HK-2 (cell line): ENCODE data around the gene CD8B2.
"Not testable (repeated sequence)": the region's sequence is repeated elsewhere in the genome, so short reads cannot be mapped to it uniquely, and the experiment has no call there.

Experiments used
- DNase-seq: peaks from one replicate; pipeline ENCODE4 v3.0.0-alpha.2; 2018; ENCODE audit not compliant: unreplicated experiment

Gene CD8B2

DNA sequence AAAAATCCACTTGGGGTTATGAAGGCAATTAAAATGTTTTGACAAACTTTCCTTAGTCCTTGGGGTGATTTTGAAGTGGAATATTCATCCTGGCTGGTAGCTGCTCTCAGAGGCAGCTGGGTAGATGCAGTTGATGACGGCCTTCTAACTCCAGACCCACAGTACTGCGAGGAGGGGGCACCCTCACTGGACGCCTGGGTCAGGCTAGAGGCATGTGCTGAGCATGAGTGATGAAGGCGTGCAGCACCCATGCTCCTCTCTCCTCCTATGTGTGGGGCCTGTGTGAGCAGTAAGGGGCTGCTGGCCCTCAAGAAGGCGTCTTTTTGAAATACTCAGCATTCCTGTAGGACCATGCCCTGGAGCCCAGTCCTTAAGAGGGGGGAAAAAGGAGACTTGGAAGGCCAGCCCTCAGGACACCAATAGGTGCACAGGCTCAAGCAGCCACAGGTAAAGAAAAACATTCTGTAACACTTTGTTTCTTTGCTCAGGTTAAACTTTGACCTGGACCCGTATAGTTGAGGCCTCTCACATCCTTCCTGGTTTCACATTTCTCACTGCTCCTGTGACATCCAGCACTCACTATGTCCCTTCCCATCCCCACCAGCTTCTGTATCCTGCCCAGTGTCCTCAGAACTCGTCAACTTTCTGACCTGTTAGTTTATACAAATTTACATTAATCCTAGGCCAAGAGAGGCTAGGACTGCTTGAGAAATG is 64.4 kb downstream of the CD8B2 start:
- DNase-seq: no peak

DNA sequence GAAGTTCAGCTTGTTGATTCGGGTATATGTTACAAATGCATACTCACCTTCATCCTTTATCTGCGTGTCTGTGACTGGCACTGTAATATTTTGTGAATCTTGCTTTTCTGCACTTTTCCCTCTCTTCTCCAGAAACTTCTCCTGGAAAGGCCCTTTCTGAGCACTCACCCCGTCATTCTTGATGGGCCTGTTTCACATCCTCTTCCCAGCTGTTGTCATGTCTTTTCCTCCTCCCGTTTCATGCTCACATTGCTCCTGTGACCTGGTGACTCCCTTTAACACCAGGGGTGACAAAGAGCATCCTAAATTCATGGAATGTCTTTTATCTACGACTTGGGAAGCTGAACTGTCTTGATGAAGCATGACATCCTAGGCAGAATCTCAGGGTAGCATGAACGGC is 65.8 kb downstream of the CD8B2 start:
- no peak for DNase-seq

DNA sequence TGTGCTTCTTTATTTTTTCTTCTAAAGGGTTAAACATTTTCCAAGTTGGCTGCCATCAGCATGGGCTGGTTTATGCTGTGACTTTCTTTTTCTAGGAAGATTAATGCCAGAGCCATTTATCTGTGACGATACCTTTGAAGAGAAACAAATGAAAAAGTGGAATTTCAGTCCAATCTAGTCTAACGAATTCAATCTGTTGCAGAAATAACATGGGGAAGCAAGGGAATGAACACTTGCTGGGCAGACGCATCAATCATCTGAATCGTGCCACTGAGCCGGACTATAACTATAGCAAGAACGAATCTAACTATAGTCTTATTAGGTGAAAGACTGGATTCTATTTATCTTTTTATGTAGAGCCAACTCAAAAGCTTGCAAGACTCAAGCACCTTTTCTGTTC is 66.2 kb downstream of the CD8B2 start:
- no peak for DNase-seq

GRCh38 chr2:106554411-106554810 is 67.2 kb downstream of the CD8B2 start:
- DNase-seq: no peak

GRCh38 chr2:106555053-106555452 is 67.9 kb downstream of the CD8B2 start:
- DNase-seq: no peak

DNA sequence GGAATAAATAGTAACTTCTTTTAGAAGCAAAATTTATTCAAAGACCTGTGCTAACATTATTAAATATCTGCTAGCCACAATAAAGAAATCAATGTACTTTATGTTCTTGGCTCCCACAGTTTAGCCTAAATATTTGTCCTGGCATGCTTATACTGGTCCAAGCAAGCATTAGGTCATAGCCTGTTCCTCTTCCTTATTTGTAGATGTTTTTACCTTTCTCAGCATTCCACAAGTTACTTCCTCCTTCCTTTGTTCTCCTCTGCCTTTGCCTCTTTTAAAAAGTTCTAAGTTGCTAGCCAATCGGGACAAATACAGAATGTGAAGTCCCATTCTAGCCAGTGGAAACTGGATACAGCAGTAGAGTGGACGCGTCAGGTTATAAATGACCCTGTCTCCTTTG is 72.6 kb downstream of the CD8B2 start:
- not testable (repeated sequence) for DNase-seq

DNA sequence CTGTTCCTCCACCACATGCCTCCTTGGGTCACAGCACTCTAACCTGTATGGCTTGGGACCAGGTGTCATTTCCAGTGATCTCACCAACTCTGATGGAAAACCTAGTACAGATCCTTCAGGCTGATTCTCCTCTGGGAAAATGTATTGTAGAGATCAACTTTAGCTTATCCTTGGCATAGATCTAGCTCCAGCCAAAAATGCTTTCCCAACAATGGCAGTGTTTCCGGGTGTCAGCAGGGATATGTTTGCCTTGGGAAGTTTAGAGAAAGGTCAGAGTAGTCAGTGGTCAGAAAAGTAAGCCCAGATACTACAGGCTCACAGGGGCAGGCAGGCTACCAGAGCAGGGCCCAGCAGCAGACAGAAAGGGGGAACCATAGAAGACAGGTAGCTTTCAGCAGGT is 73.6 kb downstream of the CD8B2 start:
- no peak for DNase-seq

GRCh38 chr2:106561356-106561755 is 74.2 kb downstream of the CD8B2 start:
- DNase-seq: no peak

DNA sequence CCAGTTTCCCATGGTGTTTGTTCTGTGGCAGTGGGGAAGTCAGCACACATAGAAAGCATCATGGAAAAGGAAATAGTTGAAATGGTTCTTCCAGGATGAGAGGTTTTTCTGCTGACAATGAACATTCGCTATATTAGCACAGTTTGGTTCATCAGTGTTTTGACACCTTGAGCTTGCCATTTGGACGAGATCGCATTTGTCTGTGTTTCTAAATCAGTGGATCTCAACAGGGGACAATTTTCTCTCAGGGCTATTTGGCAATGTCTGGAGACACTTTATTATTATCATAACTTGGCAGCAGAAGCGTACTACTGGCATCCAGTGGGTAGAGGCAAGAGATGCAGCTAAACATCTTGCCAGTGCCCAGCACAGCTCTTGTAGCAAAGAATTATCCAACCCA is 74.6 kb downstream of the CD8B2 start:
- no peak for DNase-seq

DNA sequence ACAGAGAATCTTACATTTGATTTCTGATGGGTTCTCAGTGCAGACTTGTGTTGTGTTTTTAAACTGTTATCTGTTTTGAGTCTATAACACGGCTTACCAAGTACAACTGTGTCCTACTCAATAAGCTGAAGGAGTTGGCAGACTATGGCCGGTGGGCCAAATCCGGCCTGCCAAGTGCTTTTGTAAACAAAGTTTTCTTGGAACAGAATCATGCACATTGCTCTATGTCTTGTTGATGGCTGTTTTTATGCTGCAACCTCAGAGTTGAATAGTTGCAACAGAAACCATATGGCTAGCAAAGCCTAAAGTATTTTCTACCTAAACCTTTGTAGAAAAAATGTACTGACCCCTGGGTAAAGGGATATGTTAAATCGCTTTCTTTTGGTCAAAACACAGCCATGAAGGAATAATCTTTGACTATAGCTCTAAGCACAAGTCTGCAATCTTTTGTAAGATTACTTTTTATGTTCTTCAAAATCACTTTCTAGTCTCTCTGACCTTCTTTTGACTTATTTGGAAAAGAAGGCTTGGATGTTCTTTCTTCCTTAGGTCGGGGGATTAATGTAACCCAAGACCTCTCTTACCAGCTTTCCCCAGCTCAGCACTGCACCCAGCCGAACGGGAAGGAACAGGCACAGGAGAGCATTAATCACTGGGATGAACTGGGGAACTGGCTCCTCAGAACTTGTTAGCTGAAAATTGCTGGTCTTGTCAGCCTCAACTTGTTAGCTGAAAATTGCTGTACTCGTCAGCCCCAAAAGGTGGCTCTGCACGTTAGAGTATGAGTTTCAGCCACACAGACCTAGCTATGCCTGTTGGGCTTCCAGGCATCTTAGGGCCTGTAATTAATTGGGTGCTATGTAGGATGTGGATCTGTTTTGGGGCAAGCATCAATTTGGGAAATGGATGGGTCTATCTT is 75.4 kb downstream of the CD8B2 start:
- no peak for DNase-seq

DNA sequence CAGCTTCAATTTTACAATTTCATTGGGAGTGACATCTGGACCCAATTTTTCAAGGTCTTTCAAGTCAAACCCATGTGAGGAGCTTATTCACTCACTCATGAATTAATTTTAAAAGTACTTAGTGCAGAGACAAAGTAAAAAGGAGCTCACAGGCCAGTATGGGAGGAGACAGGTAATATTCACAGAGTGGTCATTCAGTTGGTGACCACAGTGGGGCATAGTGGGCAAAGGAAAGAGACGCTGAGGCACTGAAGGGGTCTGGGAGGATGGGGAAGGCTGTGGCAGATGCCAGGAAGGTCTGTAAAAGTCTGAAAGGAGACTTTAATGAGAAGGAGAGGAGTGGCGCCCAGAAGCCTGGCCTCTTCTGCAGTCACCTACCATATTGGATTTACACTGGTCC is 76.0 kb downstream of the CD8B2 start:
- no peak for DNase-seq

DNA sequence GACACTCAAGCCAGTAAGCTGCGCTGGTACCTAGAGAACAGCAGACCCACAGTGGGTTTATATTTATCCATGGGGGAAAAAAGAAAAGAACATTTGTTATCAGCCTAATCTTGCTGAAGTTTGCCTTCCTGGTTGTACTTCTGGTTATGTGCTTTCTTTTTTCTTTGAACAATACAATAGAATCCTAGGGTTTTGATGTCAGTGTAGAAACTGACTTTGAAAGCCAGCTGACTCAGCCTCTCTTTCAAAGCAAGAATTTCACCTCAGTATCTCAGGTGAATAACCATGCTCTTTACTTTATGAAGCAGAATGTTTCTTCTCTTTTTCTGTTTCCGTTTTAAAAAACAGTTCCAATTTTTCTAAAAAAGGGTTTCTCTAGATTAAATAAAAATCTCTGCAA is 78.4 kb downstream of the CD8B2 start:
- DNase-seq: no peak

DNA sequence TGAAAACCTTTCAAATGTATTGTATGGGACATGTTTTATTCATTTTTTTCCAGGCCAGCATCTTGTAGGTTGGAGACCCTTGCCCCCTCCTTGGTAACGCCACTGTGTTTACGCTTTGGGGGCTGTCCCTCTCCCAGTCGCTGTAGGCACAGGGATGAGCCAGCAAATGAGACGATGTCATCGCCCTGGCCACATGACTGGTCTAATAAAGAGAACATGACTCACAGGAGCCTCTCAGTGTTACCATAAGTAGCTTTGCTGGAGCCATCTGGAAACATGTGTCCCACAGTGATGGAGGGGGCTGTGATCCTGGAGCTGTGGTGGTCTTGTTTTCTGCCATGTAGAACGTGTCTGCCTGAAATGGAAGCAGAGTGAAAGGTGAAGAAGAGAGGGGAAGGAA is 78.9 kb downstream of the CD8B2 start:
- DNase-seq: no peak

DNA sequence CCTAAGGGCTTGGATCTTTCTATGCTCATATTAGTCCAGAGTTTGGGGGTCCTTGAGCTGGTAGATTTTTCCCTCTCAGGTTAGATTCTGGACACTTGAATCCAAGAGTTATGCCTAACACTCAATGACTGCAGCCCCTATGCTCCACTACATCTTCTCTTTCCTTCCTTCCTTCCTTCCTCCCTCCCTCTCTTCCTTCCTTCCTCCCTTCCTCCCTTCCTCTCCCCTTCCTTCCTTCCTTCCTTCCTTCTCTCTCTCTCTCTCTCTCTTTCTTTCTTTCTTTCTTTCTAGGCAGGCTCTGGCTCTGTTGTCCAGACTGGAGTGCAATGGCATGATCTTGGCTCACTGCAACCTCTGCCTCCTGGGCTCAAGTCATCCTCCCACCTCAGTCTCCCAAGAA is 79.3 kb downstream of the CD8B2 start:
- not testable (repeated sequence) for DNase-seq

DNA sequence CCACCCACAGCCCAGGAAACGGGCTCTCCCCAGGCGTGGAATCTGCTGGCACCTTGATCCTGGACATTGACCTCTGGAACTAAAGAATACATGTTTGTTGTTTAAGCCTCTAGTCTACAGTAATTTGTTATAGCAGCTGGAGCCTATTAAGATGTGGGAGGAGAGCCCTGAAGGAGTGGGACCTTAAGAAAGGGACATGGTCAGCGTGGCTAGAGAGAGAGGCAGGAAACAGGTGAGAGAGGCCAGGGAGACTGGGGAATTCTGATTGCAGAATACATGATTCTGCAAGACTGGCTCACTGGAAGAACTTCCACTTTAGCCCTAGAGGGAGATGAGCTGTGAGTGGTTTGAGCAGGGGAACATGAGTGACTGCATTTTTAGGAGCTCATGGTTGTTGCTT is 83.2 kb downstream of the CD8B2 start:
- DNase-seq: no peak
